DOHH2 (cell line): ENCODE measurements around the gene ARNT2.

Experiments
- H3F3A ChIP-seq: fragments of 200-600 bp; sonication (generic), shearing (Covaris generic); 2 replicates; pipeline ENCODE4 v1.6.0; 2016; ENCODE audit warnings: antibody characterized with exemption, mild to moderate bottlenecking; ENCODE audit not compliant: control insufficient read depth, insufficient read depth
- H3K27ac ChIP-seq: fragments of 200-600 bp; sonication (generic); 2 replicates; pipeline ENCODE4 v1.5.1; 2014; ENCODE audit warnings: low read depth, mild to moderate bottlenecking, low read length, moderate library complexity
- H3K27me3 ChIP-seq: fragments of 200-600 bp; sonication (generic); 2 replicates; pipeline ENCODE4 v1.6.1; 2014; ENCODE audit warnings: mild to moderate bottlenecking, low read length, mixed read lengths; ENCODE audit not compliant: control insufficient read depth
- H3K36me3 ChIP-seq: fragments of 200-600 bp; sonication (generic); 2 replicates; pipeline ENCODE4 v1.6.1; 2014; ENCODE audit warnings: mild to moderate bottlenecking, low read length, moderate library complexity, mixed read lengths; ENCODE audit not compliant: control insufficient read depth
- H3K4me1 ChIP-seq: fragments of 200-600 bp; sonication (generic); 2 replicates; pipeline ENCODE4 v1.6.1; 2014; ENCODE audit warnings: mild to moderate bottlenecking, low read length, mixed read lengths; ENCODE audit not compliant: control insufficient read depth
- H3K4me2 ChIP-seq: fragments of 200-600 bp; sonication (generic); 2 replicates; pipeline ENCODE4 v1.6.0; 2014; ENCODE audit warnings: mild to moderate bottlenecking, low read length, moderate library complexity
- H3K4me3 ChIP-seq: fragments of 200-600 bp; sonication (generic); 2 replicates; pipeline ENCODE4 v1.5.1; 2014; ENCODE audit warnings: mild to moderate bottlenecking, low read length, mixed read lengths
- H3K79me2 ChIP-seq: fragments of 200-600 bp; sonication (generic); 2 replicates; pipeline ENCODE4 v1.6.1; 2014; ENCODE audit warnings: mild to moderate bottlenecking, low read length, mixed read lengths; ENCODE audit not compliant: control insufficient read depth
- H3K9me2 ChIP-seq: fragments of 200-600 bp; sonication (generic); replicated peaks from 2 replicates; pipeline ENCODE4 v1.6.1; 2014; ENCODE audit warnings: mild to moderate bottlenecking, low read length, mixed read lengths; ENCODE audit not compliant: control insufficient read depth
- H3K9me3 ChIP-seq: fragments of 200-600 bp; sonication (generic); 2 replicates; pipeline ENCODE4 v1.6.1; 2014; ENCODE audit warnings: antibody characterized with exemption, low read length, mixed read lengths; ENCODE audit not compliant: control insufficient read depth, insufficient read depth
- H4K20me1 ChIP-seq: fragments of 200-600 bp; sonication (generic); 2 replicates; pipeline ENCODE4 v1.6.0; 2014; ENCODE audit warnings: low read depth, mild to moderate bottlenecking, antibody characterized with exemption, low read length, moderate library complexity; ENCODE audit not compliant: control insufficient read depth, insufficient read depth
- EZH2phosphoT487 ChIP-seq: fragments of 200-600 bp; sonication (generic); IDR thresholded peaks from 2 replicates; pipeline ENCODE4 v1.6.1; 2017; ENCODE audit warnings: borderline replicate concordance, mild to moderate bottlenecking, antibody characterized with exemption, low read length, moderate library complexity, mixed read lengths
- TF ChIP-seq, protein P1 (sequence below): fragments of 200-600 bp; sonication (generic); IDR thresholded peaks from one replicate; pipeline ENCODE4 v1.5.1; 2014; ENCODE audit warnings: antibody characterized with exemption, mild to moderate bottlenecking, low read depth, low read length; ENCODE audit not compliant: poor library complexity, severe bottlenecking

Gene ARNT2

DNA sequence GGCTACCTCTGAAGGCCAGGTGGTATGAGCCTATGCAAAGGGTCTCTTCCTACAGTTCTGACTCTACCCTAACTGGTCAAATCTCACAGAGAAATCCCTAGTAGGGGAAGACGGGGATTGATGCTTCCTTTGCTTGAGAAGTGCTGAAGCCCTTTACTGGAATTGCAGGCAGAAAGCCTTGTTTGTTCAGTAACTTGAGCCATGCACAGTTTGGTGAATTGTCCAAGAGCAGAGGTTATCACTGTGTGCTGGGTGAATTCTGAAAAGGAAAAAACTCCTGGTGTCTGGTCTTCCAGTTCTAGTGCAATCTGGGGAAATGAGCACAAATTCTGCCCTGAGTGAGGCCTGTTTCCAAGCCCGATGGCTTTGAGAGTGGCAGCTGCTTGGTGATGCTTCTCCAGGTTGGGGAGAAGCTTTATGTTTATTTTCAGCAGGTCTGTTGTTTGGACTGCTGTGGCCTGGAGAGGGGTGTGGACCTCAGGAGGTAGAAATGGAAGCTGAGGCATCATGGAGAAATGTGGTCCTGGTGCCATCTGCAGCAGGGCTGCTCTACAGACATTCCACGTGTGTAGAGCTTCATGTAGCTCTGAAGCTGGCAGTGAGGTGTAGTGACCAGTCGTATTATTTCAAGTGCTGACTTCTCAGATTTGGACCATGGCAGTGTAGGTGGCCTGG lies 60.9 kb downstream of the ARNT2 start:
- TF ChIP-seq EZH2phosphoT487, result no peak
- TF ChIP-seq, protein P1, sequence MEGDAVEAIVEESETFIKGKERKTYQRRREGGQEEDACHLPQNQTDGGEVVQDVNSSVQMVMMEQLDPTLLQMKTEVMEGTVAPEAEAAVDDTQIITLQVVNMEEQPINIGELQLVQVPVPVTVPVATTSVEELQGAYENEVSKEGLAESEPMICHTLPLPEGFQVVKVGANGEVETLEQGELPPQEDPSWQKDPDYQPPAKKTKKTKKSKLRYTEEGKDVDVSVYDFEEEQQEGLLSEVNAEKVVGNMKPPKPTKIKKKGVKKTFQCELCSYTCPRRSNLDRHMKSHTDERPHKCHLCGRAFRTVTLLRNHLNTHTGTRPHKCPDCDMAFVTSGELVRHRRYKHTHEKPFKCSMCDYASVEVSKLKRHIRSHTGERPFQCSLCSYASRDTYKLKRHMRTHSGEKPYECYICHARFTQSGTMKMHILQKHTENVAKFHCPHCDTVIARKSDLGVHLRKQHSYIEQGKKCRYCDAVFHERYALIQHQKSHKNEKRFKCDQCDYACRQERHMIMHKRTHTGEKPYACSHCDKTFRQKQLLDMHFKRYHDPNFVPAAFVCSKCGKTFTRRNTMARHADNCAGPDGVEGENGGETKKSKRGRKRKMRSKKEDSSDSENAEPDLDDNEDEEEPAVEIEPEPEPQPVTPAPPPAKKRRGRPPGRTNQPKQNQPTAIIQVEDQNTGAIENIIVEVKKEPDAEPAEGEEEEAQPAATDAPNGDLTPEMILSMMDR, result no peak
- Histone ChIP-seq H3K79me2 (no peaks in the 10 kb centered on the region), H3K4me1 (no peaks in the 10 kb centered on the region), H3K4me2 (no peak overlapping the region), H3K27me3 (peaks cover 6% of the 10 kb centered on the region), H3K27ac (no peak overlapping the region), H4K20me1 (no peaks in the 10 kb centered on the region), H3F3A (no peaks in the 10 kb centered on the region), H3K36me3 (no peaks in the 10 kb centered on the region), H3K4me3 (no peak overlapping the region), H3K9me3 (no peaks in the 10 kb centered on the region), H3K9me2 (no peaks in the 10 kb centered on the region)

DNA sequence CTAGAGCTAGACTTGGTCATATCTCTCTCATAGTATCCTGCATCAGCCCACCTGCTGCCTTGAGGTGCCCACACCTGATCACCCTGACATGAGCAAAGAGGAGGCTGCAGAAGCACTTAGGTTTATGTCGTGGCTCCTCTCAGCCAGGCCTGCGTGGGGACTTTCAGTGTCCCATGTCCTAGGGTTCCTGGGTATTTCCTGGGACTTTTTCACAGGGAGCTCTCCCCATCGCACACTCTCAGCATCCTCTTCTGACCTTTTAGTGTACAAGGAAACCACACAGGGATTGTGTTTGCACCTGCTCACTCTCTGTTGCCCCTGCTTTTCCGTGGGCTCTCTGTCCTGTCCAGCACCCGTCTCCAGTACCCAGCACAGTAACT lies 61.4 kb downstream of the ARNT2 start:
- H3K4me2 ChIP-seq, result no peak overlapping the region
- H3K4me1 ChIP-seq, result no peaks in the 10 kb centered on the region
- TF ChIP-seq, protein P1, result no peak
- no peak for TF ChIP-seq EZH2phosphoT487
- no peaks in the 10 kb centered on the region for H3K79me2 ChIP-seq
- H3K36me3 ChIP-seq, result no peaks in the 10 kb centered on the region
- no peak overlapping the region for H3K4me3 ChIP-seq
- no peaks in the 10 kb centered on the region for H3F3A ChIP-seq
- H4K20me1 ChIP-seq, result no peaks in the 10 kb centered on the region
- peaks cover 6% of the 10 kb centered on the region for H3K27me3 ChIP-seq
- no peaks in the 10 kb centered on the region for H3K9me3 ChIP-seq
- no peaks in the 10 kb centered on the region for H3K9me2 ChIP-seq
- H3K27ac ChIP-seq, result no peak overlapping the region

DNA sequence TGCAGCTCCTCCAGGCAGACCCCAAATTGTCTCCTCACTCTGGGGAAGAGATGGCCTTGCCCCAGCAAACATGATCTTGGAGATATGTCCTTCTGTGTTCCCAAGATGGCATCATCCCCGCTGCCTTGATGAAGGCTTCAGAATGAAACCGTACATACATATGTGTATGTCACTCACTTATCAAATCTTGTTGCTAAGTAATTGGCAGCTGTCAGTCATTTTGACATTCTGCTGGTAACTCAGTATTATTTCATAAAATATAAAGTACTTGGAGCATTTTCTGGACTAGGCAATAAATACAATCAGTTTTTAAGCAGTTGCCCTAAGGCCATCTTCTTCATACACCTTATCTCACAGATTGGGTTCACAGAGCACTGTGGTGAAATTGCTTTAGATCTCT lies 62.4 kb downstream of the ARNT2 start:
- Histone ChIP-seq H3K9me2 (no peaks in the 10 kb centered on the region), H3F3A (no peaks in the 10 kb centered on the region), H3K27ac (no peak overlapping the region), H3K27me3 (peaks cover 6% of the 10 kb centered on the region), H3K36me3 (no peaks in the 10 kb centered on the region), H3K9me3 (no peaks in the 10 kb centered on the region), H3K4me3 (no peak overlapping the region), H3K4me2 (no peak overlapping the region), H4K20me1 (no peaks in the 10 kb centered on the region), H3K79me2 (no peaks in the 10 kb centered on the region), H3K4me1 (no peaks in the 10 kb centered on the region)
- TF ChIP-seq, protein P1, result no peak
- TF ChIP-seq EZH2phosphoT487, result no peak
